ENCODE results near the gene ACTRT2. TPM values are rescaled to one million over a fixed set of nuclear protein-coding genes. Genes with fewer than 3 reads are reported as not detected.
A peak's percentile ranks its signal among the peaks of the same experiment; 100 is the strongest.

The ACTRT2 gene
- polyA plus RNA-seq, 1 donor = not detected

- peak; percentile 26 to 34 for DNase-seq
- Histone ChIP-seq H3K27me3 (ENCODE audit: control insufficient read depth, insufficient read depth, low read length) (peaks cover 14% of the 10 kb centered on the region), H3K27ac (ENCODE audit: low read length) (no peak overlapping the region)
Observed at GRCh38 chr1:3012456-3013291, 8.6 kb upstream of the ACTRT2 start.

GRCh38 chr1:3013371-3014049 lies 7.8 kb upstream of the ACTRT2 start:
- H3K27me3 ChIP-seq (ENCODE audit: control insufficient read depth, insufficient read depth, low read length) = peaks cover 14% of the 10 kb centered on the region
- WGBS (ENCODE audit: insufficient coverage, low lambda C conversion rate) = no CpG with 5 or more reads among the region's 15 CpGs

More at GRCh38 chr1:3012456-3013291, 8.6 kb upstream of the ACTRT2 start:
- H3K9me3 ChIP-seq (ENCODE audit: control insufficient read depth, low read depth, low read length) = peaks cover 7% of the 10 kb centered on the region
- H3K4me3 ChIP-seq (ENCODE audit: low read length) = no peak overlapping the region
- H3K4me1 ChIP-seq (ENCODE audit: control insufficient read depth, insufficient read depth, low read length) = peaks cover 14% of the 10 kb centered on the region
- no CpG with 5 or more reads among the region's 44 CpGs for WGBS (ENCODE audit: insufficient coverage, low lambda C conversion rate)
- H3K36me3 ChIP-seq (ENCODE audit: control insufficient read depth, insufficient read depth, low read length) = no peaks in the 10 kb centered on the region

DNA sequence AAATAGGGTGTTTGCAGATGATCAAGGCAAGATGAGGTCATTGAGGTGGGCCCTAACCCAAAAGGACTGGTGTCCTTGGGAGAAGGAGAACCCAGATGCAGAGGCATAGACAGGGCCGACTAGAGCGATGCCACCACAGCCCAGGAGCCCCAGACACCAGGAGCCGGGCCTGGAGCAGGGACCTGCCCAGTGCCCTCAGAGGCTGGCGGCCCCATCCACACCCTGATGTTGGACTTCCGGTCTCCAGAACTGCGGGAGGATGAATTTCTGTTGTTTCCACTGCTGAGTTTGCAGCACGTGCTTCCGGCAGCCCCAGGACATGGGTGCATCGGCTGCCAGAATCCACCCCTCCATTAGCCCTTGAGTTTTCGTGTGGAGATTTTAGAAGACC lies 7.2 kb upstream of the ACTRT2 start:
- H3K9me3 ChIP-seq (ENCODE audit: control insufficient read depth, low read depth, low read length) = no peaks in the 10 kb centered on the region
- no peak for DNase-seq
- no peaks in the 10 kb centered on the region for H3K36me3 ChIP-seq (ENCODE audit: control insufficient read depth, insufficient read depth, low read length)
- peaks cover 14% of the 10 kb centered on the region for H3K27me3 ChIP-seq (ENCODE audit: control insufficient read depth, insufficient read depth, low read length)
- H3K4me1 ChIP-seq (ENCODE audit: control insufficient read depth, insufficient read depth, low read length) = peaks cover 14% of the 10 kb centered on the region
- no peak overlapping the region for H3K27ac ChIP-seq (ENCODE audit: low read length)
- WGBS (ENCODE audit: insufficient coverage, low lambda C conversion rate) = no CpG with 5 or more reads among the region's 10 CpGs
- H3K4me3 ChIP-seq (ENCODE audit: low read length) = no peak overlapping the region

More at GRCh38 chr1:3013371-3014049, 7.8 kb upstream of the ACTRT2 start:
- H3K4me3 ChIP-seq (ENCODE audit: low read length) = no peak overlapping the region
- H3K9me3 ChIP-seq (ENCODE audit: control insufficient read depth, low read depth, low read length) = peaks cover 1% of the 10 kb centered on the region
- peaks cover 14% of the 10 kb centered on the region for H3K4me1 ChIP-seq (ENCODE audit: control insufficient read depth, insufficient read depth, low read length)
- H3K27ac ChIP-seq (ENCODE audit: low read length) = no peak overlapping the region
- no peak for DNase-seq
- H3K36me3 ChIP-seq (ENCODE audit: control insufficient read depth, insufficient read depth, low read length) = no peaks in the 10 kb centered on the region

DNA sequence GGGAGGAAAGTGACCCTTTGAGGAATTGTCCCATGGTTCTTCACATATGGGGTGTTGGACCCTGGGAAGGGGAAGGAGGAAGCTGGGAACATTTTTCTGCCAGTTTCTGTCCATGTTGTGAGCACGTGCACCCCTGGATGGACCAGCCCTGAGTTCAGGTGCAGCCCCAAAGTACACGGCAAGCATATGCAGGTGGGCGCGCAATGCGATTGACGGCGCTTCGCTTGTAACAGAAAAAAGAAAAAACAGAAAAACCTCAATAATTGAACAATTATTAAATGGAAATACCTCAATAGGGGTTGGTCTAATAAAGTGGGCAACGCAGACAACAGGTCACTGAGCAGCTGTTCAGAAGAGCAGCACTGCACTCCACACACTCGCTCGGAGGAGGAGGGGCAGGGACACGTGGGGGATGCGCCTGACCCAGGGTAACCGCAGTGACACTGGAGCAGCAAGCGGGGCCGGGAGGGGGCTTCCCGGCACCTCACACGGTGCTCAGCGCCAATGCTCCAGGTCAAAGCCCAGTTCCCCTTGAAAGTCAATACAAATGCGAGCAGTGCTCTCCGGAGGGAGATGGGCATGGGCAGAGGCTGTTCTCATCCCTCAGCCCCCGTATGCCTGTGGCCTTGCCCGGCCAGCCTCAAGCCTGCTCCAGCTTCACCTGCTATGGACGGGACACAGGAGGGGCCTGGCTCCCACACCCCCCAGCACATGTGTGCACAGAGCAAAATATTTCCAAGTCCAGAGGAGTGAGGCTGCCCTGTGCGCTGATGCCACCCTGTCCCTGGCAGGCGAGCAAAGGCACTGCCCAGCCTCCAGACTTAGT lies 6.6 kb upstream of the ACTRT2 start:
- Histone ChIP-seq H3K27me3 (ENCODE audit: control insufficient read depth, insufficient read depth, low read length) (peaks cover 14% of the 10 kb centered on the region), H3K4me1 (ENCODE audit: control insufficient read depth, insufficient read depth, low read length) (peaks cover 14% of the 10 kb centered on the region), H3K36me3 (ENCODE audit: control insufficient read depth, insufficient read depth, low read length) (no peaks in the 10 kb centered on the region), H3K4me3 (ENCODE audit: low read length) (no peak overlapping the region), H3K27ac (ENCODE audit: low read length) (no peak overlapping the region), H3K9me3 (ENCODE audit: control insufficient read depth, low read depth, low read length) (no peaks in the 10 kb centered on the region)
- 100% methylated on average over 4 of the region's 26 CpGs for WGBS (ENCODE audit: insufficient coverage, low lambda C conversion rate)
- no peak for DNase-seq

- DNase-seq = no peak
- Histone ChIP-seq H3K27ac (ENCODE audit: low read length) (no peak overlapping the region), H3K4me1 (ENCODE audit: control insufficient read depth, insufficient read depth, low read length) (peaks cover 14% of the 10 kb centered on the region), H3K4me3 (ENCODE audit: low read length) (no peak overlapping the region), H3K27me3 (ENCODE audit: control insufficient read depth, insufficient read depth, low read length) (peaks cover 14% of the 10 kb centered on the region), H3K36me3 (ENCODE audit: control insufficient read depth, insufficient read depth, low read length) (no peaks in the 10 kb centered on the region), H3K9me3 (ENCODE audit: control insufficient read depth, low read depth, low read length) (no peaks in the 10 kb centered on the region)
- no CpG with 5 or more reads among the region's 10 CpGs for WGBS (ENCODE audit: insufficient coverage, low lambda C conversion rate)
Observed at GRCh38 chr1:3015269-3015635, 6.0 kb upstream of the ACTRT2 start.

DNA sequence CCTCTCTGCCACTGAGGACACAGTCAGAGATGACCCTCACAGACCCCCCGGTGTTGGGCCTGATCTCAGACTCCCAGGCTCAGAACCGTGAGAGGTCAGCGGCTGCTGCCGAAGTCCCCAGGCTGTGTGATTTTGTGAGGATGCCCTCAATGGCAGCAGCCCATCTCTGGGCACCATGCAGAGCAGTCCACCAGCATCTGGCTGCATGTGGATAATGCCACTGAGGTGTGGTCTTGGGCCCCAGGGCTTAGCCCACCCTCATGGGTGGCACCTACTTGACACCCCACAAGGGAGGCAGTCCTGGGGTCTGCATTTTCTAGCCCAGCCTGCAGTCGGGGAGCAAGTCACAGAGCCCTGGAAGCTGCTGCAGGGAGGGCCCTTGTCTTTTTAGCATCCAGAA lies 5.5 kb upstream of the ACTRT2 start:
- peaks cover 14% of the 10 kb centered on the region for H3K27me3 ChIP-seq (ENCODE audit: control insufficient read depth, insufficient read depth, low read length)
- no peaks in the 10 kb centered on the region for H3K36me3 ChIP-seq (ENCODE audit: control insufficient read depth, insufficient read depth, low read length)
- H3K4me3 ChIP-seq (ENCODE audit: low read length) = no peak overlapping the region
- no peaks in the 10 kb centered on the region for H3K9me3 ChIP-seq (ENCODE audit: control insufficient read depth, low read depth, low read length)
- no peak overlapping the region for H3K27ac ChIP-seq (ENCODE audit: low read length)
- peaks cover 14% of the 10 kb centered on the region for H3K4me1 ChIP-seq (ENCODE audit: control insufficient read depth, insufficient read depth, low read length)
- no peak for DNase-seq
- WGBS (ENCODE audit: insufficient coverage, low lambda C conversion rate) = no CpG with 5 or more reads among the region's 5 CpGs

DNA sequence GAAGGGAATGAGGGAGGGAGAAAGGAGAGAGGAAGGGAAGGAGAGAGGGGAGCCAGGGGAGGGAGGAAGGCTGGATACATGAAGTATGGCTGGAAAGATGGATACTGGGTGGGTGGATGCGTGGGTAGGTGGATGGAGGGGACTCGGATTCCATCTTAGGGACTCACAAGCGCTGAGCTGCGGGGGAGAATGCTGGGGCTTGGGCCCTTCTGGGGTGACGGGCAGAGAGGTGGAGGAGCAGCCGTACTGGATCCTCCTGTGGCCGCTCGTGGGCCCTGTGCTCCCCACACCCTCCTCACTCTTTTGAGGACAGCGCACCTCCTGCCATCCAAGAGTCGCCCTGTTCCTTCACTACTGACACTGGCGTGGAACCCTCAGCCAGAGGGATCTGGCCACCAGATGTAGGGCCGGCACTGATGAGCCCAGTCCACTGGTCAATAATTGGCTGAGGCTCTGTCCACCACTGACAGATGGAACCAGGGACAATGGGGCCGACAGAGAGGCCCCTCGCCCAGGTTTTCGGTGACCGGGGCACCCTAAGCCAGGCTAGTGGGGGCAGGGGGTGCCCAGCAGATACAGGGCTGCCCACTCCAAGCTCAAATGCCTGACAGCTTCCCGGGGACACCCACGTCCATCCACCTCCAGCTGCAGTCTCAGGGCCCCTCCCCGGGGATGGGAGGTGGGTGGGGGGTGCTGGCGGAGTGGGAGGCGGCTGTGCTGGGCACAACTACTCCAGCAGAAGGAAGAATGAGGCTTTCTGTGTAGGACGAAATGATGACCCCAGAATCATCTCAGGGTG lies 4.4 kb upstream of the ACTRT2 start:
- WGBS (ENCODE audit: insufficient coverage, low lambda C conversion rate) = no CpG with 5 or more reads among the region's 22 CpGs
- H3K27me3 ChIP-seq (ENCODE audit: control insufficient read depth, insufficient read depth, low read length) = peaks cover 14% of the 10 kb centered on the region

DNA sequence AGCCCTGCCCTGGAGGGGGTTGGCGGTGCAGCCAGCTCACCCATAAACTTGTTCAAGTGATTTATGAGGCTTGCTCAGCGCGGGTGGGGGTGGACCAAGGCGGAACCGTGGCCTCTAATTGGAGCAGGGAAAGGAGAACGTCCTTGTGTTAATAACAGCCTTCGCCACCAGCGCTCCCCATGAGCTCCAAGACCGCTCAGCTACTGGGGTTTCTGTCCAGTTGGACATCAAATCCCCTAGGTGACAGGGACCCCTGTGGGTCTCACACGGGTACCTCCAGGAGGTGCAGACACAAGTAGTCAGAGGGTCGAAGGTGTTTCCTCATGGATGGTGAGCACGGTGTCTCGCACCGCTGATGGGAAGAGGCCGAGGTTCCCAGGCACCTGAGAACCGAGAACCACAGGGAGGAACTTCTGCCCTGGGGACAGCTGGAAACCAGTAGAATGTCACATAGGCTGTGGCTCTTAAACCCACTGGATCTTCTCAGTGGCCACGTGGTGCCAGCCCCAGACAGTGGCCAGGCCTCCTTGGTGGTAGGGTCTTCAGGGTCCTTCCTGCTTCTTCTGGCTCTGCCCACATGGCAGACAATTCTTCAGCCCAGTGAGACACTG lies 3.7 kb upstream of the ACTRT2 start:
- Histone ChIP-seq H3K4me3 (ENCODE audit: low read length) (no peak overlapping the region), H3K4me1 (ENCODE audit: control insufficient read depth, insufficient read depth, low read length) (peaks cover 12% of the 10 kb centered on the region), H3K9me3 (ENCODE audit: control insufficient read depth, low read depth, low read length) (peaks cover 9% of the 10 kb centered on the region), H3K27ac (ENCODE audit: low read length) (no peak overlapping the region), H3K27me3 (ENCODE audit: control insufficient read depth, insufficient read depth, low read length) (peaks cover 14% of the 10 kb centered on the region), H3K36me3 (ENCODE audit: control insufficient read depth, insufficient read depth, low read length) (no peaks in the 10 kb centered on the region)
- WGBS (ENCODE audit: insufficient coverage, low lambda C conversion rate) = no CpG with 5 or more reads among the region's 17 CpGs
- peak; percentile 44 to 75 for DNase-seq

More for the DNA sequence above, 4.4 kb upstream of the ACTRT2 start:
- H3K4me3 ChIP-seq (ENCODE audit: low read length) = no peak overlapping the region
- H3K27ac ChIP-seq (ENCODE audit: low read length) = no peak overlapping the region
- peaks cover 14% of the 10 kb centered on the region for H3K4me1 ChIP-seq (ENCODE audit: control insufficient read depth, insufficient read depth, low read length)
- DNase-seq = no peak
- peaks cover 5% of the 10 kb centered on the region for H3K9me3 ChIP-seq (ENCODE audit: control insufficient read depth, low read depth, low read length)
- H3K36me3 ChIP-seq (ENCODE audit: control insufficient read depth, insufficient read depth, low read length) = no peaks in the 10 kb centered on the region

- Histone ChIP-seq H3K27ac (ENCODE audit: low read length) (no peak overlapping the region), H3K4me3 (ENCODE audit: low read length) (no peak overlapping the region), H3K4me1 (ENCODE audit: control insufficient read depth, insufficient read depth, low read length) (peaks cover 9% of the 10 kb centered on the region), H3K9me3 (ENCODE audit: control insufficient read depth, low read depth, low read length) (peaks cover 9% of the 10 kb centered on the region), H3K27me3 (ENCODE audit: control insufficient read depth, insufficient read depth, low read length) (peaks cover 14% of the 10 kb centered on the region), H3K36me3 (ENCODE audit: control insufficient read depth, insufficient read depth, low read length) (no peaks in the 10 kb centered on the region)
- WGBS (ENCODE audit: insufficient coverage, low lambda C conversion rate) = no CpG with 5 or more reads among the region's 16 CpGs
- no peak for DNase-seq
Observed at GRCh38 chr1:3018051-3018471, 3.2 kb upstream of the ACTRT2 start.

Measured in large intestine (tissue), 3 donors.